WTC11 (cell line): ENCODE results near the gene ESYT3.

ENCODE experiments used
- ATF1 ChIP-seq: sonication (generic); formaldehyde crosslinking; IDR thresholded peaks from 2 replicates; pipeline ENCODE4 v1.8.1; 2023; ENCODE audit warnings: mild to moderate bottlenecking, moderate library complexity, missing genetic modification reagents
- CTCF ChIP-seq: fragments of 200-600 bp; IDR thresholded peaks from 2 replicates; pipeline ENCODE4 v1.8.0; 2022; ENCODE audit warnings: antibody characterized with exemption
- ETV6 ChIP-seq: sonication (generic); formaldehyde crosslinking; IDR thresholded peaks from 2 replicates; pipeline ENCODE4 v1.8.1; 2022; ENCODE audit warnings: mild to moderate bottlenecking, missing genetic modification reagents
- GABPB1 ChIP-seq: sonication (generic); formaldehyde crosslinking; IDR thresholded peaks from 2 replicates; pipeline ENCODE4 v1.8.1; 2023; ENCODE audit warnings: mild to moderate bottlenecking, missing genetic modification reagents
- RELA ChIP-seq: sonication (generic); formaldehyde crosslinking; IDR thresholded peaks from 2 replicates; pipeline ENCODE4 v1.8.1; 2022; ENCODE audit warnings: missing genetic modification reagents, mild to moderate bottlenecking, borderline replicate concordance
- SP1 ChIP-seq: sonication (generic); formaldehyde crosslinking; conservative IDR thresholded peaks from 2 replicates; pipeline ENCODE4 v1.8.1; 2022; ENCODE audit warnings: missing genetic modification reagents
- STAT6 ChIP-seq: sonication (generic); formaldehyde crosslinking; conservative IDR thresholded peaks from 2 replicates; pipeline ENCODE4 v1.8.1; 2023; ENCODE audit warnings: mild to moderate bottlenecking, low read depth, missing genetic modification reagents, moderate library complexity
- USF1 ChIP-seq: sonication (generic); formaldehyde crosslinking; IDR thresholded peaks from 2 replicates; pipeline ENCODE4 v1.8.0; 2022; ENCODE audit warnings: mild to moderate bottlenecking, missing genetic modification reagents
- ZBTB21 ChIP-seq: sonication (generic); formaldehyde crosslinking; IDR thresholded peaks from 2 replicates; pipeline ENCODE4 v1.8.1; 2023; ENCODE audit warnings: mild to moderate bottlenecking, missing genetic modification reagents, borderline replicate concordance

GRCh38 chr3:138445236-138445635 is 10.8 kb downstream of the ESYT3 start:
- no peak for TF ChIP-seq ATF1 (CRISPR knock-in tag)
- TF ChIP-seq CTCF: no peak
- no peak for TF ChIP-seq SP1 (CRISPR knock-in tag)
- TF ChIP-seq ETV6 (CRISPR knock-in tag): no peak
- no peak for TF ChIP-seq GABPB1 (CRISPR knock-in tag)
- no peak for TF ChIP-seq ZBTB21 (CRISPR knock-in tag)
- TF ChIP-seq STAT6 (CRISPR knock-in tag): no peak
- TF ChIP-seq USF1 (CRISPR knock-in tag): no peak
- no peak for TF ChIP-seq RELA (CRISPR knock-in tag)
